ENCODE measurements around the gene RGS12.

Gene RGS12

GRCh38 chr4:3251691-3252479 lies 40.9 kb upstream of the RGS12 start:
- DNase-seq (ENCODE audit: low spot score), result no peak
- TF ChIP-seq CTCF (IDR thresholded peaks at IDR 0.05; ENCODE audit: extremely low read depth, missing control alignments), result no peak

GRCh38 chr4:3252480-3252828 lies 40.4 kb upstream of the RGS12 start:
- no peak for DNase-seq (ENCODE audit: low spot score)
- no peak for TF ChIP-seq CTCF (IDR thresholded peaks at IDR 0.05; ENCODE audit: extremely low read depth, missing control alignments)

GRCh38 chr4:3252831-3253641 lies 39.8 kb upstream of the RGS12 start:
- DNase-seq (ENCODE audit: low spot score), result no peak
- TF ChIP-seq CTCF (IDR thresholded peaks at IDR 0.05; ENCODE audit: extremely low read depth, missing control alignments), result no peak

- DNase-seq (ENCODE audit: low spot score), result no peak
Observed at GRCh38 chr4:3253808-3254207, 39.0 kb upstream of the RGS12 start.

GRCh38 chr4:3254302-3255131 lies 38.3 kb upstream of the RGS12 start:
- DNase-seq (ENCODE audit: low spot score), result no peak
- TF ChIP-seq CTCF (IDR thresholded peaks at IDR 0.05; ENCODE audit: extremely low read depth, missing control alignments), result no peak

More at GRCh38 chr4:3253808-3254207, 39.0 kb upstream of the RGS12 start:
- TF ChIP-seq CTCF (IDR thresholded peaks at IDR 0.05; ENCODE audit: extremely low read depth, missing control alignments), result no peak

- no peak for DNase-seq (ENCODE audit: low spot score)
Observed at GRCh38 chr4:3255611-3256186, 37.1 kb upstream of the RGS12 start.

More at GRCh38 chr4:3255611-3256186, 37.1 kb upstream of the RGS12 start:
- TF ChIP-seq CTCF (IDR thresholded peaks at IDR 0.05; ENCODE audit: extremely low read depth, missing control alignments), result no peak
